ENCODE data around the gene GPHB5.

- TF ChIP-seq, protein P1, sequence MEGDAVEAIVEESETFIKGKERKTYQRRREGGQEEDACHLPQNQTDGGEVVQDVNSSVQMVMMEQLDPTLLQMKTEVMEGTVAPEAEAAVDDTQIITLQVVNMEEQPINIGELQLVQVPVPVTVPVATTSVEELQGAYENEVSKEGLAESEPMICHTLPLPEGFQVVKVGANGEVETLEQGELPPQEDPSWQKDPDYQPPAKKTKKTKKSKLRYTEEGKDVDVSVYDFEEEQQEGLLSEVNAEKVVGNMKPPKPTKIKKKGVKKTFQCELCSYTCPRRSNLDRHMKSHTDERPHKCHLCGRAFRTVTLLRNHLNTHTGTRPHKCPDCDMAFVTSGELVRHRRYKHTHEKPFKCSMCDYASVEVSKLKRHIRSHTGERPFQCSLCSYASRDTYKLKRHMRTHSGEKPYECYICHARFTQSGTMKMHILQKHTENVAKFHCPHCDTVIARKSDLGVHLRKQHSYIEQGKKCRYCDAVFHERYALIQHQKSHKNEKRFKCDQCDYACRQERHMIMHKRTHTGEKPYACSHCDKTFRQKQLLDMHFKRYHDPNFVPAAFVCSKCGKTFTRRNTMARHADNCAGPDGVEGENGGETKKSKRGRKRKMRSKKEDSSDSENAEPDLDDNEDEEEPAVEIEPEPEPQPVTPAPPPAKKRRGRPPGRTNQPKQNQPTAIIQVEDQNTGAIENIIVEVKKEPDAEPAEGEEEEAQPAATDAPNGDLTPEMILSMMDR (IDR thresholded peaks at IDR 0.05 in 4 of 5, conservative IDR thresholded peaks at IDR 0.05 in 1 of 5): no peak
- no peak for TF ChIP-seq POLR2A (IDR thresholded peaks at IDR 0.05)
Observed at GRCh38 chr14:63287666-63288483, 30.9 kb downstream of the GPHB5 start.

Data from gastrocnemius medialis (tissue), 4 donors.